Osteocyte (in vitro differentiated cells): ENCODE data around the gene ADAMTS16. TPM values are rescaled to one million over a fixed set of nuclear protein-coding genes. Genes with fewer than 3 reads are reported as not detected.

Experiments
- DNase-seq: peaks from one replicate; pipeline ENCODE4 v3.0.0; 2021; ENCODE audit warnings: mixed read lengths; ENCODE audit not compliant: unreplicated experiment; ENCODE audit errors: extremely low spot score
- H3K27ac Mint-ChIP-seq: one replicate; pipeline ENCODE4 v1.8.0; 2021; ENCODE audit warnings: mild to moderate bottlenecking, mixed read lengths; ENCODE audit not compliant: unreplicated experiment
- H3K27me3 Mint-ChIP-seq: one replicate; pipeline ENCODE4 v1.8.0; 2021; ENCODE audit warnings: mixed read lengths; ENCODE audit not compliant: unreplicated experiment
- H3K36me3 Mint-ChIP-seq: one replicate; pipeline ENCODE4 v1.8.0; 2021; ENCODE audit warnings: mixed read lengths; ENCODE audit not compliant: unreplicated experiment
- H3K4me1 Mint-ChIP-seq: one replicate; pipeline ENCODE4 v1.8.0; 2021; ENCODE audit warnings: mixed read lengths; ENCODE audit not compliant: unreplicated experiment
- H3K4me3 Mint-ChIP-seq: one replicate; pipeline ENCODE4 v1.8.0; 2021; ENCODE audit warnings: mild to moderate bottlenecking, moderate library complexity, mixed read lengths; ENCODE audit not compliant: unreplicated experiment
- H3K9me3 Mint-ChIP-seq: one replicate; pipeline ENCODE4 v1.8.0; 2021; ENCODE audit warnings: mixed read lengths; ENCODE audit not compliant: unreplicated experiment
- total RNA-seq: library from RNA; stranded (reverse); gene quantifications from 2 replicates; pipeline ENCODE4 v1.2.1, GENCODE V29; 2021
- TF ChIP-seq, protein P1 (sequence below): fragments of 200-600 bp; sonication (generic); IDR thresholded peaks from 2 replicates; pipeline ENCODE4 v1.5.0; 2021; ENCODE audit warnings: antibody characterized with exemption, mild to moderate bottlenecking, moderate library complexity

The ADAMTS16 gene
- total RNA-seq, 1 donor from 2014 or later = not detected

GRCh38 chr5:5209089-5209488 lies 69.0 kb downstream of the ADAMTS16 start:
- no peak overlapping the region for H3K4me3 Mint-ChIP-seq
- TF ChIP-seq, protein P1, sequence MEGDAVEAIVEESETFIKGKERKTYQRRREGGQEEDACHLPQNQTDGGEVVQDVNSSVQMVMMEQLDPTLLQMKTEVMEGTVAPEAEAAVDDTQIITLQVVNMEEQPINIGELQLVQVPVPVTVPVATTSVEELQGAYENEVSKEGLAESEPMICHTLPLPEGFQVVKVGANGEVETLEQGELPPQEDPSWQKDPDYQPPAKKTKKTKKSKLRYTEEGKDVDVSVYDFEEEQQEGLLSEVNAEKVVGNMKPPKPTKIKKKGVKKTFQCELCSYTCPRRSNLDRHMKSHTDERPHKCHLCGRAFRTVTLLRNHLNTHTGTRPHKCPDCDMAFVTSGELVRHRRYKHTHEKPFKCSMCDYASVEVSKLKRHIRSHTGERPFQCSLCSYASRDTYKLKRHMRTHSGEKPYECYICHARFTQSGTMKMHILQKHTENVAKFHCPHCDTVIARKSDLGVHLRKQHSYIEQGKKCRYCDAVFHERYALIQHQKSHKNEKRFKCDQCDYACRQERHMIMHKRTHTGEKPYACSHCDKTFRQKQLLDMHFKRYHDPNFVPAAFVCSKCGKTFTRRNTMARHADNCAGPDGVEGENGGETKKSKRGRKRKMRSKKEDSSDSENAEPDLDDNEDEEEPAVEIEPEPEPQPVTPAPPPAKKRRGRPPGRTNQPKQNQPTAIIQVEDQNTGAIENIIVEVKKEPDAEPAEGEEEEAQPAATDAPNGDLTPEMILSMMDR = no peak
- H3K27me3 Mint-ChIP-seq = peaks cover 18% of the 10 kb centered on the region
- no peaks in the 10 kb centered on the region for H3K4me1 Mint-ChIP-seq
- H3K27ac Mint-ChIP-seq = no peak overlapping the region
- no peaks in the 10 kb centered on the region for H3K9me3 Mint-ChIP-seq
- no peaks in the 10 kb centered on the region for H3K36me3 Mint-ChIP-seq
- DNase-seq = no peak

GRCh38 chr5:5209510-5210286 lies 69.6 kb downstream of the ADAMTS16 start:
- TF ChIP-seq, protein P1 = no peak
- Mint-ChIP-seq H3K36me3 (no peaks in the 10 kb centered on the region), H3K27me3 (peaks cover 18% of the 10 kb centered on the region), H3K9me3 (no peaks in the 10 kb centered on the region), H3K4me3 (no peak overlapping the region), H3K4me1 (no peaks in the 10 kb centered on the region), H3K27ac (no peak overlapping the region)
- DNase-seq = no peak

GRCh38 chr5:5217371-5217770 lies 77.2 kb downstream of the ADAMTS16 start:
- Mint-ChIP-seq H3K27me3 (peaks cover 4% of the 10 kb centered on the region), H3K9me3 (no peaks in the 10 kb centered on the region), H3K36me3 (no peaks in the 10 kb centered on the region), H3K4me3 (no peak overlapping the region), H3K27ac (no peak overlapping the region), H3K4me1 (no peaks in the 10 kb centered on the region)
- TF ChIP-seq, protein P1 = no peak
- no peak for DNase-seq

DNA sequence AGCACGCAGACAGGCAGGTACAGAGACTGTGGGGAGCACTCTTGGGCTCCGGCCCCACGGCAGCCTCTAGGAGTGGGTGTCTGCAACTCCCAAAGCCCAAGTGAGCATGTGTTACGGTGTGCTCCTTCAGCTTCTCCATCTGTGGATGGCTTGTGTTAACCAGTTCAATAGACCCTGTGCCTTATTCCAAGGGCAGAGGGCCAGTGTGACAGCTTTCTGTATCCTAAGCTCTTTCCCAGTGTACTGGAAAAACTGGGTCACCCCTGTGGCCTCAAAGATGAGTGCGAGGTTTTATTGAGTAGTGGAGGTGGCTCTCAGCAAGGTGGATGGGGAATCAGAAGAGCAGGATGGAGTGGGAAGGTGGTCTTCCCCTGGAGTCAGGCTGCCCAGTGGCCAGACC lies 78.3 kb downstream of the ADAMTS16 start:
- no peaks in the 10 kb centered on the region for H3K4me1 Mint-ChIP-seq
- DNase-seq = no peak
- no peaks in the 10 kb centered on the region for H3K27me3 Mint-ChIP-seq
- H3K4me3 Mint-ChIP-seq = no peak overlapping the region
- TF ChIP-seq, protein P1 = no peak
- no peak overlapping the region for H3K27ac Mint-ChIP-seq
- H3K9me3 Mint-ChIP-seq = no peaks in the 10 kb centered on the region
- H3K36me3 Mint-ChIP-seq = no peaks in the 10 kb centered on the region

- no peaks in the 10 kb centered on the region for H3K9me3 Mint-ChIP-seq
- H3K4me3 Mint-ChIP-seq = no peak overlapping the region
- no peak overlapping the region for H3K27ac Mint-ChIP-seq
- no peaks in the 10 kb centered on the region for H3K27me3 Mint-ChIP-seq
- H3K36me3 Mint-ChIP-seq = no peaks in the 10 kb centered on the region
- H3K4me1 Mint-ChIP-seq = no peaks in the 10 kb centered on the region
- TF ChIP-seq, protein P1 = no peak
- DNase-seq = no peak
Measured at GRCh38 chr5:5219541-5219940, 79.4 kb downstream of the ADAMTS16 start.
